Right atrium auricular region (tissue), 2 donors: ENCODE results near the gene XRCC6. TPM values are rescaled to one million over a fixed set of nuclear protein-coding genes. Genes with fewer than 3 reads are reported as not detected.

ENCODE experiments used
- DNase-seq: peaks from one replicate; pipeline ENCODE4 v3.0.0-alpha.2; 2019; ENCODE audit warnings: low spot score
- H3K27ac ChIP-seq, 2 donors: fragments of 200-600 bp; sonication (generic); 1 replicate in 1 of 2; 2 replicates in 1 of 2; pipeline ENCODE4 v1.5.1; 2016 to 2019
- H3K27me3 ChIP-seq, 2 donors: fragments of 200-600 bp; sonication (generic); one replicate each; pipeline versions ENCODE4 v1.5.1 to v1.6.0; 2017 to 2019
- H3K36me3 ChIP-seq: fragments of 200-600 bp; sonication (generic); one replicate; pipeline ENCODE4 v1.5.1; 2016
- H3K4me1 ChIP-seq, 2 donors: fragments of 200-600 bp; sonication (generic); one replicate each; pipeline versions ENCODE4 v1.5.1 to v1.6.0; 2017 to 2019
- H3K4me3 ChIP-seq, 2 donors: fragments of 200-600 bp; sonication (generic); 1 replicate in 1 of 2; 2 replicates in 1 of 2; pipeline ENCODE4 v1.5.1; 2017 to 2019; ENCODE audit warnings: mild to moderate bottlenecking in 1 of 2, moderate library complexity in 1 of 2
- H3K9me3 ChIP-seq, 2 donors: fragments of 200-600 bp; sonication (generic); one replicate each; pipeline ENCODE4 v1.5.1; 2019
- CTCF ChIP-seq, 2 donors: fragments of 200-600 bp; sonication (generic); IDR thresholded peaks; one replicate each; pipeline ENCODE4 v1.5.1; 2019; ENCODE audit warnings: antibody characterized with exemption in 2 of 2
- total RNA-seq, 2 donors: library from RNA; depleted of rRNA; stranded (reverse); fragments of >200 nt; gene quantifications; one replicate each; pipeline ENCODE4 v1.1.0, GENCODE V29; 2016

The XRCC6 gene
- total RNA-seq, 2 donors from 2014 or later: 161 to 174 TPM

GRCh38 chr22:41696703-41697102, 75.6 kb downstream of the XRCC6 start:
- Histone ChIP-seq H3K4me1 (peaks cover 0 to 22% of the 10 kb centered on the region in 2 donors), H3K27me3 (no peaks in the 10 kb centered on the region), H3K9me3 (no peaks in the 10 kb centered on the region), H3K4me3 (no peak overlapping the region), H3K27ac (peak overlapping the region in 1 of 2 donors; percentile 54), H3K36me3 (peaks cover 10% of the 10 kb centered on the region)
- DNase-seq: no peak
- TF ChIP-seq CTCF (IDR thresholded peaks at IDR 0.05): no peak

GRCh38 chr22:41697126-41697775, 76.2 kb downstream of the XRCC6 start:
- peak overlapping the region in 1 of 2 donors; percentile 30 for H3K4me3 ChIP-seq
- peaks cover 0 to 22% of the 10 kb centered on the region in 2 donors for H3K4me1 ChIP-seq
- no peaks in the 10 kb centered on the region for H3K27me3 ChIP-seq
- DNase-seq: peak; percentile 94
- H3K36me3 ChIP-seq: peaks cover 10% of the 10 kb centered on the region
- no peaks in the 10 kb centered on the region for H3K9me3 ChIP-seq
- peak overlapping the region in 1 of 2 donors; percentile 54 for H3K27ac ChIP-seq
- TF ChIP-seq CTCF (IDR thresholded peaks at IDR 0.05): peak; percentile 95 to 99

- Histone ChIP-seq H3K27ac (no peak within 1 kb of the TSS), H3K4me3 (peak within 1 kb of the TSS in 1 of 2 donors; percentile 19), H3K36me3 (no peaks in the 10 kb centered on the region), H3K27me3 (no peaks in the 10 kb centered on the region), H3K4me1 (peaks cover 0 to 22% of the 10 kb centered on the region in 2 donors), H3K9me3 (no peaks in the 10 kb centered on the region)
- TF ChIP-seq CTCF (IDR thresholded peaks at IDR 0.05): no peak
- peak; percentile 73 for DNase-seq
Observed at GRCh38 chr22:41699264-41700107, 78.4 kb downstream of the XRCC6 start, which contains the start of gene MEI1. Gene MEI1 (plus strand): TSS chr22:41699503. CDS start chr22:41699539, 36 bp downstream.

GRCh38 chr22:41700108-41700364, 78.9 kb downstream of the XRCC6 start:
- no peak for DNase-seq
- no peaks in the 10 kb centered on the region for H3K36me3 ChIP-seq
- H3K27ac ChIP-seq: no peak overlapping the region
- H3K4me3 ChIP-seq: no peak overlapping the region
- no peaks in the 10 kb centered on the region for H3K9me3 ChIP-seq
- no peak for TF ChIP-seq CTCF (IDR thresholded peaks at IDR 0.05)
- H3K27me3 ChIP-seq: no peaks in the 10 kb centered on the region
- peaks cover 0 to 22% of the 10 kb centered on the region in 2 donors for H3K4me1 ChIP-seq

- H3K27me3 ChIP-seq: no peaks in the 10 kb centered on the region
- H3K36me3 ChIP-seq: no peaks in the 10 kb centered on the region
- H3K4me3 ChIP-seq: no peak overlapping the region
- no peak for DNase-seq
- no peaks in the 10 kb centered on the region for H3K9me3 ChIP-seq
- H3K4me1 ChIP-seq: peaks cover 0 to 9% of the 10 kb centered on the region in 2 donors
- no peak for TF ChIP-seq CTCF (IDR thresholded peaks at IDR 0.05)
- no peak overlapping the region for H3K27ac ChIP-seq
Observed at GRCh38 chr22:41702763-41703162, 81.7 kb downstream of the XRCC6 start.
